HG03103 (cell line): Measurements from ENCODE around the gene SLC25A1.

Experiments used
- ATAC-seq: cut with Tn5 transposase; IDR thresholded peaks from one replicate; pipeline ENCODE4 v1.9.1; 2021; ENCODE audit warnings: low read depth; ENCODE audit not compliant: unreplicated experiment

The SLC25A1 gene

GRCh38 chr22:19143967-19144400 is 34.6 kb downstream of the SLC25A1 start:
- ATAC-seq: no peak

DNA sequence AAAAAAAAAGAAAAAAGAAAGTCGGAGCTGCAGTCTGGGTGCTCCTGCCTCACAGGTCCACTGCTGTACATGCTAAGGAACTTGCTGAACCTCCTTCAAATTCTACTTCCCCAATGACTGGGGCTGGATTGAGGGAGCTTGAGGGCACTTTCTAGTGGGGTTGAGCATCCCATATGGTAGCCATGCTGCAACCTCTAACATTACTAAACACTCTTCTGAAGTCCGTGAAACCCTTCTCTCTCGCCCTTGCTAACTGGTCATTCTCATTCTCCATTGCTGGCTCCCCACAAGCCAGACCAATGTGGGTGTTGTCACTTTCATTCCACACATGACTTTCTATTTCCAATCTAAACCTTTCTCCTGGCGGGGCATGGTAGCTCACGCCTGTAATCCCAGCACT is 35.3 kb downstream of the SLC25A1 start:
- no peak for ATAC-seq

- no peak for ATAC-seq
Observed at GRCh38 chr22:19142394-19142793, 36.1 kb downstream of the SLC25A1 start.

DNA sequence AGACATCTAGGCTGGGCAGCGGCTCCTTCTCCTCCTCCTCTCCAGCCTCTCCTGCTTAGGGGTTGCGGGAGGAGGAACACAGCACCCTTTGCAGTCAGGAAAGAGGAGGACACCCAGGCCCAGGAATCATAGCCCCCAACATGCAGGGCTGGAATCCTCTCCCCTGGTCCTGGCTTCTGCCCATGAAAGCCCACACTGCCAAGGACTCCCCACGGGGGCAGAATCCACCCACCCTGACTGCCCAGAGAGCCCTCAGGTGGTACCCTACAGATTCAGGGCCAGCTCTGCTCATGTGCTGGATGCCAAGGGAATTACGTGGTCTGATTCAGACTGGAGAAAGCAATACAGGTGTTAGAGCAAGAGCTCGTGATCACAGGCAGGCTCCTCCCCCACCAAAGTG is 38.6 kb downstream of the SLC25A1 start:
- no peak for ATAC-seq

DNA sequence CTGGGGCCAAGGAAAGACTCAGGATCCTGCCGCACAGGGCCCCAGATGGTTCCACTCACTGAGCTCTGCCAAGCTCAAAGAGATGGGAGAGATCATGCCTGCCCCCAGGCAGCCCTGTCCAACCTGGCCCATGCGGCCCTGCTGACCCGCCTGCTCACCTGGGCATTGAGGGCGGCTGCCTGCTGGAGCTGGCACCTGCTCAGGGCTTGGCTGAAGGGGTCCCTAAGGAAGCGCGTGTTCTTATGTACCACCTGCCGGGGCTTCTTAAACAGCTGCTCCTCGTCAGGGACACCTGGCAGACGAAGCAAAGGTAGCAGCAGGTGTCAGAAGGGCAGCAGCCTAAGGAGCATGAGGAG is 39.6 kb downstream of the SLC25A1 start:
- no peak for ATAC-seq

DNA sequence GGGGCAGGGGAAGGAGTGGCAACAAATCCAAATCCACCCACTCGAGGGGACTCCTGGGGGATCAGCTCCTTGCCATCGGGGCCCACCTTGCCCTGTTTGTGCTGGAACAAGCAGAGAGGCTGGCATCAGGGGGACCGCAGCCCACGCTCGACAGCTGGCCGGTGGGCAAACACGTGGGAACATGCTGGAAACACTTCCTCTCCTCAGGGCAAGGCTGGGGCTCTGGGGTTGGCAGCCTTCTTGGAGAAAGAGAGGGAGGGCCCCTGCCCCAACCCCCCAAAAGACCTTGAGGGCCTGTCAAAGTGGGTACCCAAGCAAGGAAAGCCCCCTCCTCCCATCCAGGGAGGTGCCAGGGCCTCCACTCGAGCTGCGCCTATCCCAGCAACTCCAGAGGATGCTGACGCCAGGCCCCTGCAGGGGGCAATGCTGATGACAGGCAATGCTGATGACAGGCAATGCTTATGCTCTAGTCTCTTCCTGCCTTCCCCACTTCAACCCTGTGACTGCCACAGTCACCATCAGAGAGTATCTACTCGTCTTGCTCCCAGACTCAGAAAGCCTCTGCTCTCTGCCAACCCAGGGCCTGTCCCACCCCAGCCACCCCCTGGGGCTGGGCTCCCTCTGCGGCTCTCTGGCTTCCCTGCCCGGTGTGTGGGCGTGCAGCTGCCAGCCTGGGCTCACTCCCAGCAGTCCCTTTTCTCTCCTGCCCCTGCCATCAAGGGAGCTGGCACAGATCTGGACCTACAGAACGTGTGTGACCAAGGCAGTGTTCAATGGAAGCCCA is 40.1 kb downstream of the SLC25A1 start:
- no peak for ATAC-seq

- no peak for ATAC-seq
Observed at GRCh38 chr22:19137384-19138216, 40.9 kb downstream of the SLC25A1 start.

- ATAC-seq: no peak
Observed at GRCh38 chr22:19136915-19137314, 41.6 kb downstream of the SLC25A1 start.

- no peak for ATAC-seq
Observed at GRCh38 chr22:19134874-19135273, 43.7 kb downstream of the SLC25A1 start.

- no peak for ATAC-seq
Observed at GRCh38 chr22:19134176-19134831, 44.2 kb downstream of the SLC25A1 start.

- no peak for ATAC-seq
Observed at GRCh38 chr22:19133561-19133960, 45.0 kb downstream of the SLC25A1 start.

DNA sequence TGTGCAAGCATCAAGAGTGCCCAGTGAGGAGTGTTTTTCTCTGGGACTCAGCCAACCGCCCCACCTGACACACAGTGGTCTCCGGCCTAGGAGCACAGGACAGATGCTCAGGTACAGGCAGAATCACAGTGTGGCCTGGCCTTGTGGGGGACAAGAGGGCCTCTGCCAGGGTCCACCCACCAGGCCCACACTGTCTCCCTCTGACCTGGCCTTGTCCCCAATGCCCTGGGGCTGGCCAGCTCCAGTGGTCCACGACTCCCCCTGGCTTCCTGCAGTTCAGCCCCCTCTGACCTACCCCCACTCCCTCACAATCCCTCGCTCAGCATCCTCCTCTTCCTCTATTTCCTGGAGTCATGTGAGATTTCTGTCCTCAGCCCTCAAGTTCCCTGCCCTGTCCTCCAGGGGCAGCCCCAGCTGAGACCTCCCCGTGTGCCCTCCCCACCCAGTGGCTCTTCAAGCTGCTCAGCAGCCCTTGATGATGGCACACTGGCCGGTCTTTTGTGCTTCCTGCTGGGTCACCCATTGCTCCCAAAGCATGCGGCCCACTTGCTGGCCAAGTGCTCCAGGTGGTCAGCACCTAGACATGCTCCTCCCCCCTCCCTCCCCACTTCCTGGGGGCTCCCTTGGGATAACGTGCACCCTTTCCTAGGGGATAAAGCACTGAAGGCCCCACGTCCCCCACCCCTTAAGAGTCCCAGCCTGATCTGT is 45.7 kb downstream of the SLC25A1 start:
- ATAC-seq: no peak

- ATAC-seq: no peak
Observed at GRCh38 chr22:19132153-19132552, 46.4 kb downstream of the SLC25A1 start.

DNA sequence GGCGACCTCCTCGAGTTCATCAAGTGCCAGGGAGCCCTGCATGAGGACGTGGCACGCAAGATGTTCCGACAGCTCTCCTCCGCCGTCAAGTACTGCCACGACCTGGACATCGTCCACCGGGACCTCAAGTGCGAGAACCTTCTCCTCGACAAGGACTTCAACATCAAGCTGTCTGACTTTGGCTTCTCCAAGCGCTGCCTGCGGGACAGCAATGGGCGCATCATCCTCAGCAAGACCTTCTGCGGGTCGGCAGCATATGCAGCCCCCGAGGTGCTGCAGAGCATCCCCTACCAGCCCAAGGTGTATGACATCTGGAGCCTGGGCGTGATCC is 46.9 kb downstream of the SLC25A1 start:
- no peak for ATAC-seq

DNA sequence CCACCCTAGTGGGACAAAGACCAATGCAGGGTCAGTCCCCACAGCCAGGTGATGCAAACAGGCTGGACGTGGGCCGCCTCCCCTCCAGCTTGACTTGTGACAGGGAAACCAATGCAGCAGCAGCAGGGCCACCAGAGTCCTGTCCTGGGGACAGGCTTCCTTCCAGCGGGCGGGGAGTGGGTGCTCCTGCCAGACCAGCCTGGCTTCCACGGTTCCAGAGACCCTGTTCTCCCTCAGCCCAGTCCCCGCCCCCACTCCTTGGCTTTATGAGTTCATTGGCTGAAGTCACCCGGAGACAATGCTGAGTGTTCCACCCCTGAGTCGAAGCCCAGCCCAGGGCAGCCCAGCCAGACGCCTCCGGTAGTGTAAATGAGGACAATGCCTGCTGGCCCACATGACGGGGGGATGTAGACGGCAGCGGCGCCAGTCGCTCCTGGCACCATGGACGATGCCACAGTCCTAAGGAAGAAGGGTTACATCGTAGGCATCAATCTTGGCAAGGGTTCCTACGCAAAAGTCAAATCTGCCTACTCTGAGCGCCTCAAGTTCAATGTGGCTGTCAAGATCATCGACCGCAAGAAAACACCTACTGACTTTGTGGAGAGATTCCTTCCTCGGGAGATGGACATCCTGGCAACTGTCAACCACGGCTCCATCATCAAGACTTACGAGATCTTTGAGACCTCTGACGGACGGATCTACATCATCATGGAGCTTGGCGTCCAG is 47.4 kb downstream of the SLC25A1 start, which contains the start of gene TSSK2:
TSSK2 (plus strand) TSS at position 350 of the 726 bp plus-strand sequence; CDS start at position 442, 92 bp downstream.
- ATAC-seq: no peak

DNA sequence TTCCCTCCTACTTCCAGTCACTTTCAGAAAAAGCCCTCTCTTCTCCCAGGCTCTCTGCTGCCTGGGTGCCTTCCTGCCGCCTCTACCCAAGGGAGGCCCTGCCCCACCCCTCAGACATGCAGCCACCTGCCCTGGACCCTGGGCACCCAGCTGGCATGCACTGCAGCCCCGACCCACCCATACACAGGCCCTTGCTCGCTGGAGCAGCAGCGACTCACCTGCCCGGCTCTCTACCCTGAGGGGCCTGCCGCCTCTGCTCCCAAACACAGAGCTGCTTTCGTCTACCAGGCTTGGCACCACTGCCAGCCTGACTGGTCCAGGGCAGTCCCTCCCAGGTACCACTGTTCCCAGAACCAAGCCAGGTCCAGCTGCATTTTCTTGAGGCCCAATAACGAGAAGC is 48.7 kb downstream of the SLC25A1 start:
- ATAC-seq: no peak

GRCh38 chr22:19128946-19129727 is 49.4 kb downstream of the SLC25A1 start:
- ATAC-seq: no peak

DNA sequence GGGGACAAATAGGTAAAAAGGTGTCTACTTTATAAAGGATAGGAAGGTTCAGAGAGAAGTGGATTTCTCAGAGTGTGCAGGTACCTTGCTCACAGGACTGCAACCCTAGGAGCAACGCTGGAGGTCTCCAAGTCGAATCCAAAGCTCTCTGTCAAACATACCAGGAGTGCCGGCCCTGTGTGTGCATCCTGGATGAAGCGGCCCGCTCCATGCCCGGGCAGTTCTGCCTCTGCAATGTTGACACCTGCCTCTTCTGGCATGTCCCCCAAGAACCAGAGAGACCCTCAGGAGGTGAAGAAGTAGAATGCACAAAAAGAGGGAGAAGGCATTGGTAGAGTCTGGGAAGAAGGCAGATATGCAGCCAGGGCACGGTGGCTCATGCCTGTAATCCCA is 50.5 kb downstream of the SLC25A1 start:
- ATAC-seq: no peak

DNA sequence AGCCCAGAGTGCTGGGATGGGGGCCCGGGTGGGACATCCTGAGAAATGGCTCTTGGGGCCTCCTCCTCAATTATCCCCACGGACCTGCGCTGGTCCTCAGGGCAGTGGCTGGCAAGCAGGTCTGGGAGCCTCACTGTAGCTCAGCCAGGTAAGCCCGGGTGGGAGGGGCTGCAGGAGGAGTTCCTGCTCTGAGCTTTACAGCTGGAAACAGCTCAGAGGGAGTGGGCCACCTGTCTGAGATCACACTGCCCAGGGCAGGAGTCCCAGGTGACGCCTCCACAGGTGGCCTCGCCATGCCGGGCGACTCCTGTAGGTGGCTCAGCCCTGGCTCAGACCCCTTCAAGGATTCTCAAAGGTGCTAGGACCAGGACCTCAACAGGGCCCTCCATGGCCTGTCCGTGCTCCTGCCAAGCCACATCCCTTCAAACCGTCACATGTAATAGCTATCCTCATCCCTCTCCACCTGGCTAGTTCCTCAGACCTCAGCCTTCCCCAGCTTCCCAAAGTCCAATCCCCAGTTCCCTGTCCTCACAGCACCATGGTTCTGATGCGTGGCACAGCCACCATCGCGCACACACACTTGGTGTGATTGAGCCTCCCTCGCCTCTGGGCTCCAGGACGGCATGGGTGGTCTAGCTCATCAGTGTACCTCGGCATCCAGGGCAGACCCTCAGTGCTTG is 51.1 kb downstream of the SLC25A1 start:
- no peak for ATAC-seq
